Panc1 (cell line): Measurements from ENCODE around the gene PAAF1. TPM values are rescaled to one million over a fixed set of nuclear protein-coding genes. Genes with fewer than 3 reads are reported as not detected.

Source experiments
- ATAC-seq: fragments of 200-7000 bp; cut with Tn5 transposase; 2 replicates; pipeline ENCODE4 v1.9.1; 2020; ENCODE audit warnings: mild to moderate bottlenecking, moderate library complexity
- BruUV-seq: library from RNA; stranded (reverse); fragments of 400-500 nt; replicated peaks from 2 replicates; lab custom pipeline; 2021; lab: Mats Ljungman, UMichigan
- CTCF ChIA-PET: fragments of 300-600 bp; sonication (Branson Sonifier 250); formaldehyde crosslinking; loops from one replicate; lab custom pipeline; 2022; ENCODE audit warnings: antibody characterized with exemption; lab: Charles Lee
- POLR2A ChIA-PET: fragments of 300-600 bp; sonication (Branson Sonifier 250); formaldehyde crosslinking; loops from one replicate; lab custom pipeline; 2022; ENCODE audit warnings: antibody characterized with exemption; lab: Charles Lee
- DNase-seq: peaks from one replicate; pipeline ENCODE4 v3.0.0-alpha.2; 2010; ENCODE audit warnings: low read depth, low spot score
- H3K27ac ChIP-seq: 2 replicates; pipeline ENCODE4 v1.5.1; 2011; ENCODE audit warnings: mild to moderate bottlenecking, low read length, inconsistent platforms
- H3K27me3 ChIP-seq: fragments of 200-500 bp; sonication (Bioruptor generic); 2 replicates; pipeline ENCODE4 v1.6.0; 2014; ENCODE audit warnings: low read length, inconsistent platforms; ENCODE audit not compliant: control insufficient read depth, insufficient read depth
- H3K36me3 ChIP-seq: fragments of 200-500 bp; sonication (Bioruptor generic); 2 replicates; pipeline ENCODE4 v1.5.1; 2014; ENCODE audit warnings: inconsistent platforms, mild to moderate bottlenecking, low read length, moderate library complexity; ENCODE audit not compliant: control insufficient read depth, insufficient read depth
- H3K4me1 ChIP-seq: 2 replicates; pipeline ENCODE4 v1.5.1; 2011; ENCODE audit warnings: inconsistent platforms, mild to moderate bottlenecking, low read length, moderate library complexity; ENCODE audit not compliant: control insufficient read depth, insufficient read depth
- H3K4me3 ChIP-seq, 2 experiments: 2 replicates each; pipeline ENCODE4 v1.5.1; 2011 to 2012; ENCODE audit warnings: low read depth in 2 of 2, low read length in 2 of 2, mild to moderate bottlenecking in 2 of 2, inconsistent platforms in 1 of 2, moderate library complexity in 1 of 2
- H3K9me3 ChIP-seq: fragments of 200-500 bp; sonication (Bioruptor generic); 2 replicates; pipeline ENCODE4 v1.5.1; 2014; ENCODE audit warnings: low read depth, mild to moderate bottlenecking, inconsistent platforms, low read length, moderate library complexity; ENCODE audit not compliant: control insufficient read depth, insufficient read depth
- POLR2AphosphoS5 ChIP-seq: IDR thresholded peaks from 2 replicates; pipeline ENCODE4 v1.6.1; 2012; ENCODE audit warnings: mild to moderate bottlenecking, low read depth, low read length, moderate library complexity
- REST ChIP-seq, 2 experiments: IDR thresholded peaks; 2 replicates each; pipeline ENCODE4 v1.6.1; 2011 to 2012; ENCODE audit warnings: low read depth in 2 of 2, control low read depth in 1 of 2, low read length in 1 of 2, mild to moderate bottlenecking in 1 of 2, moderate library complexity in 1 of 2; ENCODE audit not compliant: insufficient read depth in 1 of 2
- SIN3A ChIP-seq: IDR thresholded peaks from 2 replicates; pipeline ENCODE4 v1.6.1; 2012; ENCODE audit warnings: low read depth, mild to moderate bottlenecking, low read length, moderate library complexity, borderline replicate concordance; ENCODE audit not compliant: insufficient read depth
- TCF7L2 ChIP-seq: IDR thresholded peaks from 2 replicates; pipeline ENCODE4 v1.6.1; 2011; ENCODE audit warnings: mild to moderate bottlenecking, low read depth, low read length, inconsistent platforms
- in situ Hi-C: cut with HindIII; loops from 2 replicates; pipeline ENCODE4 v1.10.0; 2016; ENCODE audit warnings: low sequenced_read_pairs, low pct_unique_long_range_greater_than_20kb
- intact Hi-C: fragments of 100-400 bp; cut with micrococcal nuclease; formaldehyde crosslinking; loops from one replicate; pipeline ENCODE4 v1.10.0; 2022; ENCODE audit not compliant: unreplicated experiment
- total RNA-seq: library from RNA; stranded (reverse); gene quantifications from one replicate; pipeline ENCODE4 v1.2.1, GENCODE V29; 2021; ENCODE audit not compliant: unreplicated experiment
- TF ChIP-seq, protein P1 (sequence below): fragments of 450-650 bp; IDR thresholded peaks from 2 replicates; pipeline ENCODE4 v1.5.1; 2017; ENCODE audit warnings: mild to moderate bottlenecking

PAAF1 gene
- total RNA-seq, 1 experiment from 2014 or later, result 22.1 TPM

DNA sequence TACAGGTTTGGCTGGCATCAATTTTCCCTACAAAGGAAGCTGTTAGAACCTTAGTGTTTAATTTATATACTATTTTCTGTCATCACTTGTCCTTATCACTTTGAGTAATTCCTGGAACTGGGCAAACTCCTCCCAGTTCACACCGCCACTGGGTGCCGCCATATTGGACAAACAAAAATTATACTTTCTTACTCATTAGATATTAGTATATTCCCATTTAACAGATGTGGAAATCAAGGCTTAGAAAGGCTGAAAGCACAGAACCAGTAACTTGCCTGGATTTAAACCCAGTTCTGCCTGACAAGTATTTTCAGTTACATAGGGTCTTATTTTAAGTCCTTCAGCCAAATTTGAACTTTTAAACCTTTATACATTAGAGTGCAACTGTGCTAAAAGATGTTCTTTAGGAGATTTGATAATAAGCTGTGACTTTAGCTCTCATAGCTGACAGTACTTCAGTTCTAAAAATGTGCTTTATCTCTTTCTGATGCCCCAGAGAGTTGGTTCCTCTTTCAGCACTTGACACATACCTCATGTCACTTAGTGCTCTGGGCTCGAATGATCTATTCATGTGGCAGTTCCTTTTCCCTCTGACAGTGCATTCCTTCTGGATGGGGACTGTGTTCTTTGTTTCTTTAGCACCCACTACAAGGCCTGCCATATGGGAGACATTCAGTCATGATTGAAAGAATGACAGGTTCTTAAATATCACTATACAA, 25.6 kb upstream of the PAAF1 start:
- Histone ChIP-seq H3K9me3 (no peaks in the 10 kb centered on the region), H3K4me1 (no peaks in the 10 kb centered on the region), H3K4me3 (no peak overlapping the region), H3K27ac (no peak overlapping the region), H3K36me3 (no peaks in the 10 kb centered on the region), H3K27me3 (no peaks in the 10 kb centered on the region)
- ATAC-seq (no peak), DNase-seq (no peak)
- intact Hi-C loops, result no loop called here
- BruUV-seq, result no TSS peak
- POLR2A ChIA-PET, result no interaction called here
- no peak for TF ChIP-seq REST (IDR thresholded peaks at IDR 0.05; ENCODE audit: insufficient read depth in 1 of 2, low read depth in 2 of 2, low read length in 1 of 2)
- TF ChIP-seq, protein P1, sequence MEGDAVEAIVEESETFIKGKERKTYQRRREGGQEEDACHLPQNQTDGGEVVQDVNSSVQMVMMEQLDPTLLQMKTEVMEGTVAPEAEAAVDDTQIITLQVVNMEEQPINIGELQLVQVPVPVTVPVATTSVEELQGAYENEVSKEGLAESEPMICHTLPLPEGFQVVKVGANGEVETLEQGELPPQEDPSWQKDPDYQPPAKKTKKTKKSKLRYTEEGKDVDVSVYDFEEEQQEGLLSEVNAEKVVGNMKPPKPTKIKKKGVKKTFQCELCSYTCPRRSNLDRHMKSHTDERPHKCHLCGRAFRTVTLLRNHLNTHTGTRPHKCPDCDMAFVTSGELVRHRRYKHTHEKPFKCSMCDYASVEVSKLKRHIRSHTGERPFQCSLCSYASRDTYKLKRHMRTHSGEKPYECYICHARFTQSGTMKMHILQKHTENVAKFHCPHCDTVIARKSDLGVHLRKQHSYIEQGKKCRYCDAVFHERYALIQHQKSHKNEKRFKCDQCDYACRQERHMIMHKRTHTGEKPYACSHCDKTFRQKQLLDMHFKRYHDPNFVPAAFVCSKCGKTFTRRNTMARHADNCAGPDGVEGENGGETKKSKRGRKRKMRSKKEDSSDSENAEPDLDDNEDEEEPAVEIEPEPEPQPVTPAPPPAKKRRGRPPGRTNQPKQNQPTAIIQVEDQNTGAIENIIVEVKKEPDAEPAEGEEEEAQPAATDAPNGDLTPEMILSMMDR, result no peak
- no peak for TF ChIP-seq SIN3A
- TF ChIP-seq POLR2AphosphoS5, result no peak
- TF ChIP-seq TCF7L2, result no peak
- in situ Hi-C loops, result no loop called here
- CTCF ChIA-PET, result no interaction called here

DNA sequence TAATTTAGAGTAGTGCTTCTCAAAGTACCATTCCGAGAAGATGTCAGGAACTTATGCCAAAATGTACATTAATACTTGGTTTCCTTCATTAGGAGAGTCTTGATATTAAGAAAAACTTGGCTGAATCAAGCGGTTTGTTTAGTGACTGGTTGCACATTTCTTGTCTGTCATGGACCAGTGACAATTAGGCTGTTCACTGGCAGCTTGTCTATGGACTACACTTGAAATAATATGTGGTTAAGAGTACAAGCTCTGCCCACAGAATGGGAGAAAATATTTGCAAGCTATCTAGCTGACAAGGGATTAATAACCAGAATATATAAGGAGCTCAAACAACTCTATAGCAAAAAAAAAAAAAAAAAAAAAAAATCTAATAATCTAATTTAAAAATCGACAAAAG, 24.8 kb upstream of the PAAF1 start:
- no peak for ATAC-seq
- intact Hi-C loops, result no loop called here
- no TSS peak for BruUV-seq

More for the DNA sequence above, 24.8 kb upstream of the PAAF1 start:
- no peaks in the 10 kb centered on the region for H3K4me1 ChIP-seq
- H3K9me3 ChIP-seq, result no peaks in the 10 kb centered on the region
- no peaks in the 10 kb centered on the region for H3K36me3 ChIP-seq
- H3K4me3 ChIP-seq, result no peak overlapping the region
- no peaks in the 10 kb centered on the region for H3K27me3 ChIP-seq
- no peak overlapping the region for H3K27ac ChIP-seq
- in situ Hi-C loops, result no loop called here
- DNase-seq, result no peak
- POLR2A ChIA-PET, result interaction anchor here (0.6 kb wide), 1 partner anchor 9 kb away, joined by 4 read pairs; no protein-coding TSS in a partner anchor
- TF ChIP-seq TCF7L2 (no peak), POLR2AphosphoS5 (no peak), REST (IDR thresholded peaks at IDR 0.05; ENCODE audit: insufficient read depth in 1 of 2, low read depth in 2 of 2, low read length in 1 of 2) (no peak)
- TF ChIP-seq, protein P1, result no peak
- CTCF ChIA-PET, result no interaction called here
